HepG2 (cell line): Measurements from ENCODE around the gene CYP4F2.

Experiments used
- ATF2 ChIP-seq: sonication (generic); formaldehyde crosslinking; IDR thresholded peaks from 2 replicates; pipeline ENCODE4 v1.4.0; 2020; ENCODE audit warnings: missing genetic modification reagents
- CENPX ChIP-seq: sonication (generic); formaldehyde crosslinking; IDR thresholded peaks from 2 replicates; pipeline ENCODE4 v1.9.0; 2021; ENCODE audit warnings: mild to moderate bottlenecking, missing genetic modification reagents, moderate library complexity
- CTCF ChIP-seq: sonication (generic); formaldehyde crosslinking; IDR thresholded peaks from 2 replicates; pipeline ENCODE4 v1.5.0; 2020; ENCODE audit warnings: mild to moderate bottlenecking, missing genetic modification reagents, moderate library complexity
- PREB ChIP-seq: sonication (generic); formaldehyde crosslinking; IDR thresholded peaks from 2 replicates; pipeline ENCODE4 v1.4.0; 2020; ENCODE audit warnings: missing genetic modification reagents
- TAF1 ChIP-seq: sonication (generic); formaldehyde crosslinking; IDR thresholded peaks from 2 replicates; pipeline ENCODE4 v1.4.0; 2020; ENCODE audit warnings: missing genetic modification reagents
- ZNF180 ChIP-seq: sonication (generic); formaldehyde crosslinking; IDR thresholded peaks from 2 replicates; pipeline ENCODE4 v1.4.0; 2020; ENCODE audit warnings: low read depth, missing genetic modification reagents, borderline replicate concordance
- ZNF281 ChIP-seq: sonication (generic); formaldehyde crosslinking; IDR thresholded peaks from 2 replicates; pipeline ENCODE4 v1.4.0; 2020; ENCODE audit warnings: missing genetic modification reagents, borderline replicate concordance
- ZNF512B ChIP-seq: sonication (generic); formaldehyde crosslinking; IDR thresholded peaks from 2 replicates; pipeline ENCODE4 v1.5.1; 2020; ENCODE audit warnings: missing genetic modification reagents, mild to moderate bottlenecking, borderline replicate concordance
- ZUFSP ChIP-seq: sonication (generic); formaldehyde crosslinking; IDR thresholded peaks from 2 replicates; pipeline ENCODE4 v1.9.0; 2021; ENCODE audit warnings: missing genetic modification reagents, mild to moderate bottlenecking, borderline replicate concordance

GRCh38 chr19:15902254-15902653 is 4.4 kb upstream of the CYP4F2 start:
- TF ChIP-seq PREB (CRISPR knock-in tag) (no peak), CTCF (no peak), ZNF281 (CRISPR knock-in tag) (no peak), ZNF512B (CRISPR knock-in tag) (no peak), ZUFSP (CRISPR knock-in tag) (no peak), ZNF180 (CRISPR knock-in tag) (no peak), ATF2 (CRISPR knock-in tag) (no peak), TAF1 (CRISPR knock-in tag) (no peak), CENPX (no peak)
